K562 (cell line): Measurements from ENCODE around the gene DLX6. TPM values are rescaled to one million over a fixed set of nuclear protein-coding genes. Genes with fewer than 3 reads are reported as not detected.

Experiments used
- ATAC-seq: fragments of 200-7000 bp; cut with Tn5 transposase; 3 replicates; pipeline ENCODE4 v1.9.1; 2020; ENCODE audit warnings: moderate library complexity
- BruUV-seq: library from RNA; stranded (reverse); fragments of 400-500 nt; replicated peaks from 2 replicates; lab custom pipeline; 2021; lab: Mats Ljungman, UMichigan
- CTCF ChIA-PET: fragments of 300-600 bp; formaldehyde crosslinking; extraction: SDS; loops from one replicate; lab custom pipeline; 2021; ENCODE audit warnings: low intra/inter-chr PET ratio; lab: Yijun Ruan, JAX
- POLR2A ChIA-PET: fragments of 300-600, 350-650 bp; sonication (Branson Sonifier 250); formaldehyde crosslinking; extraction: SDS; loops from one replicate; lab custom pipeline; 2021; ENCODE audit warnings: antibody characterized with exemption, inconsistent platforms; lab: Yijun Ruan, JAX
- DNase-seq, 4 experiments: peaks; one replicate each; pipeline versions ENCODE4 v3.0.0 to v3.0.0-alpha.2; 2011 to 2018; ENCODE audit warnings: low spot score in 3 of 4, mixed read lengths in 3 of 4; ENCODE audit errors: extremely low read depth in 1 of 4
- FAIRE-seq: peaks from 2 replicates; lab custom pipeline; 2011; peaks lifted over from hg19 to GRCh38; lab: Jason Lieb, UNC
- H2AFZ ChIP-seq: 2 replicates; pipeline ENCODE4 v1.6.0; 2011; ENCODE audit warnings: low read depth, low read length, control low read depth, inconsistent platforms
- H3K27ac ChIP-seq: fragments of 200-600 bp; 3 replicates; pipeline ENCODE4 v1.8.0; 2011; ENCODE audit warnings: low read depth, mild to moderate bottlenecking, control low read depth, inconsistent platforms, low read length, moderate library complexity, mixed read lengths; ENCODE audit errors: extremely low read depth
- H3K27me3 ChIP-seq, 2 experiments: fragments of 300-600 bp in 1 of 2; 2 replicates in 1 of 2; 3 replicates in 1 of 2; pipeline versions ENCODE4 v1.6.0 to v1.8.0; 2011; ENCODE audit warnings: inconsistent platforms in 2 of 2, low read length in 2 of 2, mild to moderate bottlenecking in 1 of 2, mixed read lengths in 1 of 2, moderate library complexity in 1 of 2; ENCODE audit not compliant: control insufficient read depth in 2 of 2, insufficient read depth in 2 of 2
- H3K36me3 ChIP-seq: fragments of 300-600 bp; 3 replicates; pipeline ENCODE4 v1.8.0; 2011; ENCODE audit warnings: mild to moderate bottlenecking, low read length, inconsistent platforms; ENCODE audit not compliant: control insufficient read depth, insufficient read depth
- H3K4me1 ChIP-seq, 2 experiments: fragments of 200-600 bp in 1 of 2; replicated peaks in 1 of 2; 2 replicates in 1 of 2; 3 replicates in 1 of 2; pipeline versions ENCODE4 v1.5.1 to v1.8.0; 2011; ENCODE audit warnings: inconsistent platforms in 2 of 2, low read length in 2 of 2, mild to moderate bottlenecking in 1 of 2, mixed read lengths in 1 of 2, moderate library complexity in 1 of 2; ENCODE audit not compliant: control insufficient read depth in 2 of 2, insufficient read depth in 2 of 2
- H3K4me2 ChIP-seq: 2 replicates; pipeline ENCODE4 v1.6.1; 2011; ENCODE audit warnings: low read length, control low read depth, inconsistent platforms, mixed read lengths; ENCODE audit not compliant: insufficient read depth
- H3K4me3 ChIP-seq: fragments of 200-600 bp; sonication (generic), shearing (Covaris generic); 2 replicates; pipeline ENCODE4 v1.5.1; 2016; ENCODE audit warnings: control low read depth, inconsistent platforms
- H3K79me2 ChIP-seq: fragments of 200-600 bp; 3 replicates; pipeline ENCODE4 v1.8.0; 2011; ENCODE audit warnings: low read length, inconsistent platforms; ENCODE audit not compliant: control insufficient read depth, insufficient read depth
- H3K9ac ChIP-seq, 2 experiments: 2 replicates each; pipeline versions ENCODE4 v1.6.0 to v1.6.1; 2011; ENCODE audit warnings: low read depth in 2 of 2, low read length in 2 of 2, control low read depth in 1 of 2, inconsistent platforms in 1 of 2, mild to moderate bottlenecking in 1 of 2, mixed read lengths in 1 of 2; ENCODE audit not compliant: insufficient read depth in 1 of 2
- H3K9me1 ChIP-seq: one replicate; pipeline ENCODE4 v1.6.0; 2011; ENCODE audit warnings: inconsistent platforms, mild to moderate bottlenecking, low read length, moderate library complexity; ENCODE audit not compliant: control insufficient read depth, insufficient read depth
- H3K9me3 ChIP-seq: replicated peaks from 2 replicates; pipeline ENCODE4 v1.5.1; 2011; ENCODE audit warnings: low read depth, low read length, inconsistent platforms; ENCODE audit not compliant: control insufficient read depth, insufficient read depth
- H4K20me1 ChIP-seq: replicated peaks from 2 replicates; pipeline ENCODE4 v1.6.1; 2011; ENCODE audit warnings: low read length, inconsistent platforms, mixed read lengths; ENCODE audit not compliant: control insufficient read depth, insufficient read depth
- ARID3A ChIP-seq: IDR thresholded peaks from 2 replicates; pipeline ENCODE4 v1.6.1; 2012; ENCODE audit warnings: low read depth, low read length, improper control_type of control experiment, borderline replicate concordance
- BMI1 ChIP-seq: fragments of 150-350 bp; IDR thresholded peaks from 2 replicates; pipeline ENCODE4 v1.6.1; 2014; ENCODE audit warnings: low read length
- CTBP1 ChIP-seq: fragments of 450-650 bp; IDR thresholded peaks from 2 replicates; pipeline ENCODE4 v1.6.1; 2016; ENCODE audit warnings: borderline replicate concordance
- CXXC5 ChIP-seq: fragments of 250-450 bp; sonication (Bioruptor Pico); IDR thresholded peaks from 2 replicates; pipeline ENCODE4 v1.8.0; 2022; ENCODE audit warnings: inconsistent platforms, mild to moderate bottlenecking, moderate library complexity
- EZH2 ChIP-seq: IDR thresholded peaks from 2 replicates; pipeline ENCODE4 v1.6.1; 2012; ENCODE audit warnings: low read depth, mild to moderate bottlenecking, inconsistent platforms, low read length, borderline replicate concordance
- IFI16 ChIP-seq: fragments of 250-450 bp; sonication (Bioruptor Pico); IDR thresholded peaks from 2 replicates; pipeline ENCODE4 v2.1.2; 2022; ENCODE audit warnings: mild to moderate bottlenecking, inconsistent platforms
- JUND ChIP-seq, 2 experiments: IDR thresholded peaks; 2 replicates in 1 of 2; 3 replicates in 1 of 2; pipeline ENCODE4 v1.6.1; 2011; ENCODE audit warnings: borderline replicate concordance in 2 of 2, low read depth in 2 of 2, low read length in 2 of 2, improper control_type of control experiment in 1 of 2, missing biosample characterization in 1 of 2, missing genetic modification characterization in 1 of 2, missing genetic modification reagents in 1 of 2
- RBFOX2 ChIP-seq: fragments of 200-400 bp; formaldehyde crosslinking; IDR thresholded peaks from 2 replicates; pipeline ENCODE4 v1.6.1; 2017; ENCODE audit warnings: low read depth, mild to moderate bottlenecking, low read length, moderate library complexity
- RBM39 ChIP-seq: fragments of 200-400 bp; formaldehyde crosslinking; optimal IDR thresholded peaks from 2 replicates; pipeline ENCODE3; 2018; ENCODE audit warnings: low read depth, low read length
- RCOR1 ChIP-seq, 2 experiments: IDR thresholded peaks; 2 replicates each; pipeline ENCODE4 v1.6.1; 2012; ENCODE audit warnings: low read depth in 2 of 2, low read length in 2 of 2, borderline replicate concordance in 1 of 2, improper control_type of control experiment in 1 of 2
- SPI1 ChIP-seq: IDR thresholded peaks from 2 replicates; pipeline ENCODE4 v1.6.1; 2011; ENCODE audit warnings: low read depth, low read length, control low read depth, borderline replicate concordance
- VEZF1 ChIP-seq: fragments of 200-800 bp; sonication (Bioruptor generic); IDR thresholded peaks from 2 replicates; pipeline ENCODE4 v1.6.1; 2017; ENCODE audit warnings: missing genetic modification characterization, missing compliant biosample characterization
- YY1 ChIP-seq, 3 experiments: IDR thresholded peaks; 2 replicates each; pipeline ENCODE4 v1.6.1; 2011; ENCODE audit warnings: low read length in 2 of 3, mild to moderate bottlenecking in 2 of 3, moderate library complexity in 2 of 3, borderline replicate concordance in 1 of 3, control low read depth in 1 of 3, low read depth in 1 of 3; ENCODE audit not compliant: insufficient read depth in 3 of 3, insufficient replicate concordance in 2 of 3, control insufficient read depth in 1 of 3, insufficient read length in 1 of 3; ENCODE audit errors: extremely low read depth in 1 of 3
- ZEB2 ChIP-seq: fragments of 450-650 bp; IDR thresholded peaks from 2 replicates; pipeline ENCODE4 v1.6.1; 2016
- ZNF79 ChIP-seq: fragments of 250-450 bp; sonication (Bioruptor Pico); IDR thresholded peaks from 2 replicates; pipeline ENCODE4 v1.4.0; 2020; ENCODE audit warnings: low read depth, mild to moderate bottlenecking, moderate library complexity
- WGBS: fragments of 100-300 bp; shearing (Covaris generic); methylation state at CpG from one replicate; pipeline ENCODE4 v1.1.6; 2016; ENCODE audit warnings: low coverage, mixed read lengths; ENCODE audit not compliant: insufficient coverage; ENCODE audit errors: missing lambda C conversion rate; 5-methylcytosine and 5-hydroxymethylcytosine counted together
- in situ Hi-C: fragments of 300-500 bp; cut with MboI; formaldehyde crosslinking; loops from 4 replicates; pipeline ENCODE4 v1.15.0; 2018; ENCODE audit warnings: inconsistent platforms, mixed read lengths
- intact Hi-C: fragments of 100-400 bp; cut with micrococcal nuclease; formaldehyde crosslinking; loops from 2 replicates; pipeline ENCODE4 v1.14.2; 2022
- polyA plus RNA-seq, 8 experiments: library from polyadenylated mRNA; depleted of rRNA in 4 of 8; stranded (reverse) in 5 of 8; unstranded in 3 of 8; fragments of >200 nt; fragmentation: Nextera tagmentation in 2 of 8; fragmentation: Illumina TruSeq in 1 of 8; extraction: Ambion mirVana in 2 of 8; extraction: Trizol in 1 of 8; gene quantifications; 2 replicates each; pipeline versions ENCODE4 v1.2.1 to v1.2.3, GENCODE V29; 2011 to 2014; ENCODE audit warnings: inconsistent platforms in 1 of 8, missing spikeins in 1 of 8
- total RNA-seq, 7 experiments: library from RNA; depleted of rRNA in 6 of 7; stranded (reverse); fragments of >200 nt in 6 of 7; fragmentation: Illumina TruSeq in 2 of 7; extraction: Trizol in 2 of 7; gene quantifications; 2 replicates each; pipeline versions ENCODE4 v1.2.1 to v1.2.3, GENCODE V29; 2011 to 2021; ENCODE audit warnings: low replicate concordance in 1 of 7

The DLX6 gene
- total and polyA plus RNA-seq, 9 of the 15 experiments (the other 6 are each of a cell fraction or from before 2014, with no cell fraction given) = not detected

GRCh38 chr7:97027427-97028234, 22.3 kb downstream of the DLX6 start:
- no TSS peak for BruUV-seq
- DNase-seq (peak; percentile 81 to 86 (median 82)), ATAC-seq (peak; percentile 98), FAIRE-seq (peak; percentile 98)
- Histone ChIP-seq H3K4me1 (peaks cover 0 to 9% of the 10 kb centered on the region in 2 experiments; a peak in 1 of 5 replicates), H2AFZ (no peak overlapping the region), H3K4me3 (no peak overlapping the region), H3K4me2 (no peak overlapping the region), H3K79me2 (no peaks in the 10 kb centered on the region), H4K20me1 (0 out of 2 replicates have a peak, but pooled peaks cover 5% of the 10 kb centered on the region), H3K9ac (peak overlapping the region in 1 of 2 experiments; percentile 57; a peak in 1 of 4 replicates), H3K27ac (no peak overlapping the region), H3K9me1 (no peaks in the 10 kb centered on the region), H3K9me3 (no peaks in the 10 kb centered on the region), H3K27me3 (peaks cover 47 to 55% of the 10 kb centered on the region in 2 experiments), H3K36me3 (no peaks in the 10 kb centered on the region)
- 3% methylated on average over 23 of the region's 23 CpGs for WGBS
- in situ Hi-C loops (loop anchor here (5.0 to 10.0 kb wide), 2 partner anchors 945 to 1113 kb away; no protein-coding TSS in a partner anchor), intact Hi-C loops (loop anchor here (1.0 to 5.0 kb wide), 4 partner anchors 612 to 1305 kb away; no protein-coding TSS in a partner anchor)
- ChIA-PET POLR2A (interaction anchor here (0.5 to 0.8 kb wide), 2 partner anchors 13 to 1164 kb away, joined by 3 to 5 read pairs; no protein-coding TSS in a partner anchor), CTCF (interaction anchor here (0.6 to 2.3 kb wide), 5 partner anchors 612 to 1545 kb away, joined by 3 to 21 read pairs (median 5); no protein-coding TSS in a partner anchor)
- 0 out of 2 replicates have a peak, but pooled peaks have one; percentile 14 for TF ChIP-seq CTBP1
- TF ChIP-seq YY1 (IDR thresholded peaks at IDR 0.05; ENCODE audit: borderline replicate concordance in 1 of 3, control insufficient read depth in 1 of 3, extremely low read depth in 1 of 3, insufficient read depth in 3 of 3, insufficient read length in 1 of 3, insufficient replicate concordance in 2 of 3, low read depth in 1 of 3, low read length in 2 of 3) = peak in 1 of 3 experiments; percentile 18
- TF ChIP-seq RBFOX2 = no peak
- no peak for TF ChIP-seq CXXC5 (CRISPR knock-in tag)
- TF ChIP-seq EZH2 = peak; percentile 84; the same call in 1 of the 2 replicates
- TF ChIP-seq ZEB2 = no peak
- no peak for TF ChIP-seq ARID3A
- TF ChIP-seq IFI16 (CRISPR knock-in tag) = no peak
- no peak for TF ChIP-seq ZNF79 (CRISPR knock-in tag)
- 0 out of 4 replicates have a peak, but pooled peaks of 1 of the 2 experiments have one; percentile 33 for TF ChIP-seq RCOR1 (IDR thresholded peaks at IDR 0.05; ENCODE audit: borderline replicate concordance in 1 of 2, low read depth in 2 of 2, low read length in 2 of 2)
- TF ChIP-seq RBM39 = no peak
- TF ChIP-seq SPI1 = peak; percentile 71; the same call in 1 of the 2 replicates
- peak; percentile 52; the same call in 1 of the 2 replicates for TF ChIP-seq VEZF1 (CRISPR knock-in tag)
- TF ChIP-seq JUND (IDR thresholded peaks at IDR 0.05; ENCODE audit: borderline replicate concordance, low read depth, low read length) = 0 out of 2 replicates have a peak, but pooled peaks have one; percentile 11
- TF ChIP-seq JUND (tag; IDR thresholded peaks at IDR 0.05; ENCODE audit: borderline replicate concordance, low read depth, low read length) = no peak
- peak; percentile 31; the same call in 1 of the 2 replicates for TF ChIP-seq BMI1
